ENCODE data around the gene NFATC2.
"Not testable (repeated sequence)": the region's sequence is repeated elsewhere in the genome, so short reads cannot be mapped to it uniquely, and the experiment has no call there.

Gene NFATC2

GRCh38 chr20:51482836-51483473 lies 59.6 kb downstream of the NFATC2 start:
- Histone ChIP-seq H3K9me3 (ENCODE audit: control insufficient read depth, insufficient read depth, low read length) (no peaks in the 10 kb centered on the region), H3K9ac (ENCODE audit: low read depth, low read length) (no peak overlapping the region), H3K4me1 (ENCODE audit: insufficient read depth, low read length) (peaks cover 3% of the 10 kb centered on the region; the same call in 1 of the 2 replicates), H3K36me3 (ENCODE audit: insufficient read depth, low read length) (no peaks in the 10 kb centered on the region)

GRCh38 chr20:51481341-51481914 lies 61.1 kb downstream of the NFATC2 start:
- no peak overlapping the region for H3K9ac ChIP-seq (ENCODE audit: low read depth, low read length)

GRCh38 chr20:51480507-51481270 lies 61.8 kb downstream of the NFATC2 start:
- Histone ChIP-seq H3K4me1 (ENCODE audit: insufficient read depth, low read length) (no peaks in the 10 kb centered on the region), H3K9ac (ENCODE audit: low read depth, low read length) (no peak overlapping the region), H3K9me3 (ENCODE audit: control insufficient read depth, insufficient read depth, low read length) (no peaks in the 10 kb centered on the region; the same call in 1 of the 2 replicates), H3K36me3 (ENCODE audit: insufficient read depth, low read length) (no peaks in the 10 kb centered on the region)

More at GRCh38 chr20:51481341-51481914, 61.1 kb downstream of the NFATC2 start:
- H3K36me3 ChIP-seq (ENCODE audit: insufficient read depth, low read length), result no peaks in the 10 kb centered on the region
- no peaks in the 10 kb centered on the region for H3K4me1 ChIP-seq (ENCODE audit: insufficient read depth, low read length)
- H3K9me3 ChIP-seq (ENCODE audit: control insufficient read depth, insufficient read depth, low read length), result no peaks in the 10 kb centered on the region; the same call in 1 of the 2 replicates

- not testable (repeated sequence) for H3K9me3 ChIP-seq (ENCODE audit: control insufficient read depth, insufficient read depth, low read length)
These were observed 66.4 kb downstream of the NFATC2 start for GRCh38 chr20:51476106-51476505.

GRCh38 chr20:51473771-51474170 lies 68.7 kb downstream of the NFATC2 start:
- Histone ChIP-seq H3K9me3 (ENCODE audit: control insufficient read depth, insufficient read depth, low read length) (no peaks in the 10 kb centered on the region; the same call in 1 of the 2 replicates), H3K36me3 (ENCODE audit: insufficient read depth, low read length) (no peaks in the 10 kb centered on the region), H3K9ac (ENCODE audit: low read depth, low read length) (no peak overlapping the region), H3K4me1 (ENCODE audit: insufficient read depth, low read length) (no peaks in the 10 kb centered on the region)

More at GRCh38 chr20:51476106-51476505, 66.4 kb downstream of the NFATC2 start:
- not testable (repeated sequence) for H3K9ac ChIP-seq (ENCODE audit: low read depth, low read length); H3K4me1 ChIP-seq (ENCODE audit: insufficient read depth, low read length); H3K36me3 ChIP-seq (ENCODE audit: insufficient read depth, low read length)

- H3K9me3 ChIP-seq (ENCODE audit: control insufficient read depth, insufficient read depth, low read length), result no peaks in the 10 kb centered on the region; the same call in 1 of the 2 replicates
- no peaks in the 10 kb centered on the region for H3K36me3 ChIP-seq (ENCODE audit: insufficient read depth, low read length)
- H3K4me1 ChIP-seq (ENCODE audit: insufficient read depth, low read length), result no peaks in the 10 kb centered on the region
- H3K9ac ChIP-seq (ENCODE audit: low read depth, low read length), result no peak overlapping the region
These were observed 69.3 kb downstream of the NFATC2 start for GRCh38 chr20:51473256-51473655.

- no peak overlapping the region for H3K9ac ChIP-seq (ENCODE audit: low read depth, low read length)
- H3K4me1 ChIP-seq (ENCODE audit: insufficient read depth, low read length), result no peaks in the 10 kb centered on the region
- no peaks in the 10 kb centered on the region for H3K9me3 ChIP-seq (ENCODE audit: control insufficient read depth, insufficient read depth, low read length)
- no peaks in the 10 kb centered on the region for H3K36me3 ChIP-seq (ENCODE audit: insufficient read depth, low read length)
These were observed 71.6 kb downstream of the NFATC2 start for GRCh38 chr20:51470907-51471411.

GRCh38 chr20:51470499-51470820 lies 72.1 kb downstream of the NFATC2 start:
- Histone ChIP-seq H3K36me3 (ENCODE audit: insufficient read depth, low read length) (no peaks in the 10 kb centered on the region), H3K9me3 (ENCODE audit: control insufficient read depth, insufficient read depth, low read length) (no peaks in the 10 kb centered on the region), H3K9ac (ENCODE audit: low read depth, low read length) (no peak overlapping the region), H3K4me1 (ENCODE audit: insufficient read depth, low read length) (no peaks in the 10 kb centered on the region)

GRCh38 chr20:51469578-51470498 lies 72.7 kb downstream of the NFATC2 start:
- H3K36me3 ChIP-seq (ENCODE audit: insufficient read depth, low read length), result no peaks in the 10 kb centered on the region
- H3K9ac ChIP-seq (ENCODE audit: low read depth, low read length), result no peak overlapping the region
- H3K4me1 ChIP-seq (ENCODE audit: insufficient read depth, low read length), result no peaks in the 10 kb centered on the region
- no peaks in the 10 kb centered on the region for H3K9me3 ChIP-seq (ENCODE audit: control insufficient read depth, insufficient read depth, low read length)

- Histone ChIP-seq H3K36me3 (ENCODE audit: insufficient read depth, low read length) (no peaks in the 10 kb centered on the region), H3K4me1 (ENCODE audit: insufficient read depth, low read length) (no peaks in the 10 kb centered on the region), H3K9me3 (ENCODE audit: control insufficient read depth, insufficient read depth, low read length) (no peaks in the 10 kb centered on the region), H3K9ac (ENCODE audit: low read depth, low read length) (no peak overlapping the region)
These were observed 73.5 kb downstream of the NFATC2 start for GRCh38 chr20:51469046-51469445.

- no peaks in the 10 kb centered on the region for H3K4me1 ChIP-seq (ENCODE audit: insufficient read depth, low read length)
- H3K9me3 ChIP-seq (ENCODE audit: control insufficient read depth, insufficient read depth, low read length), result no peaks in the 10 kb centered on the region
- no peak overlapping the region for H3K9ac ChIP-seq (ENCODE audit: low read depth, low read length)
- no peaks in the 10 kb centered on the region for H3K36me3 ChIP-seq (ENCODE audit: insufficient read depth, low read length)
These were observed 73.9 kb downstream of the NFATC2 start for GRCh38 chr20:51468636-51469035.

GRCh38 chr20:51467956-51468626 lies 74.4 kb downstream of the NFATC2 start:
- no peaks in the 10 kb centered on the region for H3K36me3 ChIP-seq (ENCODE audit: insufficient read depth, low read length)
- no peaks in the 10 kb centered on the region for H3K9me3 ChIP-seq (ENCODE audit: control insufficient read depth, insufficient read depth, low read length)
- no peak overlapping the region for H3K9ac ChIP-seq (ENCODE audit: low read depth, low read length)
- H3K4me1 ChIP-seq (ENCODE audit: insufficient read depth, low read length), result no peaks in the 10 kb centered on the region

GRCh38 chr20:51463998-51464397 lies 78.5 kb downstream of the NFATC2 start:
- Histone ChIP-seq H3K9me3 (ENCODE audit: control insufficient read depth, insufficient read depth, low read length) (no peaks in the 10 kb centered on the region), H3K9ac (ENCODE audit: low read depth, low read length) (no peak overlapping the region), H3K4me1 (ENCODE audit: insufficient read depth, low read length) (no peaks in the 10 kb centered on the region), H3K36me3 (ENCODE audit: insufficient read depth, low read length) (no peaks in the 10 kb centered on the region)
